Loucy (cell line): ENCODE data around the gene ARPP19.
"Not testable (repeated sequence)": the region's sequence is repeated elsewhere in the genome, so short reads cannot be mapped to it uniquely, and the experiment has no call there.

Experiments
- H2AFZ ChIP-seq: fragments of 200-600 bp; sonication (generic); 2 replicates; pipeline ENCODE4 v1.6.0; 2016; ENCODE audit warnings: antibody characterized with exemption, mild to moderate bottlenecking, low read length, moderate library complexity
- H3F3A ChIP-seq: fragments of 200-600 bp; 2 replicates; pipeline ENCODE4 v1.6.0; 2016; ENCODE audit warnings: antibody characterized with exemption, low read depth, mild to moderate bottlenecking
- H3K27me3 ChIP-seq: fragments of 200-600 bp; sonication (generic); 2 replicates; pipeline ENCODE4 v1.6.1; 2014; ENCODE audit warnings: low read length, mild to moderate bottlenecking; ENCODE audit not compliant: insufficient read depth, poor library complexity, severe bottlenecking
- H3K36me3 ChIP-seq: fragments of 200-600 bp; sonication (generic); 2 replicates; pipeline ENCODE4 v1.6.1; 2016; ENCODE audit warnings: low read length; ENCODE audit not compliant: insufficient read depth
- H3K4me1 ChIP-seq: fragments of 200-600 bp; sonication (generic); 2 replicates; pipeline ENCODE4 v1.5.1; 2014; ENCODE audit warnings: low read length, mild to moderate bottlenecking; ENCODE audit not compliant: insufficient read depth, poor library complexity, severe bottlenecking
- H3K4me2 ChIP-seq: fragments of 200-600 bp; sonication (generic); 2 replicates; pipeline ENCODE4 v1.6.0; 2014; ENCODE audit warnings: antibody characterized with exemption, low read length, low read depth, mild to moderate bottlenecking; ENCODE audit not compliant: poor library complexity, severe bottlenecking
- H3K4me3 ChIP-seq: fragments of 200-600 bp; sonication (generic); 2 replicates; pipeline ENCODE4 v1.5.1; 2014; ENCODE audit warnings: low read length, mild to moderate bottlenecking, mixed read lengths; ENCODE audit not compliant: poor library complexity, severe bottlenecking
- H3K79me2 ChIP-seq: fragments of 200-600 bp; sonication (generic); 2 replicates; pipeline ENCODE4 v1.6.1; 2014; ENCODE audit warnings: low read length; ENCODE audit not compliant: insufficient read depth
- H3K9ac ChIP-seq: fragments of 200-600 bp; sonication (generic); 2 replicates; pipeline ENCODE4 v1.6.0; 2014; ENCODE audit warnings: mild to moderate bottlenecking, low read depth, low read length, moderate library complexity; ENCODE audit not compliant: poor library complexity, severe bottlenecking
- H3K9me2 ChIP-seq: fragments of 200-600 bp; sonication (generic); replicated peaks from 2 replicates; pipeline ENCODE4 v1.6.1; 2016; ENCODE audit warnings: low read depth, low read length, mixed read lengths
- H3K9me3 ChIP-seq: fragments of 200-600 bp; sonication (generic); 2 replicates; pipeline ENCODE4 v1.6.1; 2014; ENCODE audit warnings: mild to moderate bottlenecking, antibody characterized with exemption, low read length, low read depth; ENCODE audit not compliant: insufficient read depth
- H4K20me1 ChIP-seq: fragments of 200-600 bp; sonication (generic); 2 replicates; pipeline ENCODE4 v1.6.0; 2014; ENCODE audit warnings: antibody characterized with exemption, low read length, mild to moderate bottlenecking; ENCODE audit not compliant: insufficient read depth, poor library complexity, severe bottlenecking
- CTCF ChIP-seq: fragments of 200-600 bp; sonication (generic); conservative IDR thresholded peaks from 2 replicates; pipeline ENCODE4 v1.5.1; 2014; ENCODE audit warnings: mild to moderate bottlenecking, antibody characterized with exemption, low read length
- EZH2phosphoT487 ChIP-seq: fragments of 200-600 bp; IDR thresholded peaks from 2 replicates; pipeline ENCODE4 v1.6.1; 2018; ENCODE audit warnings: antibody characterized with exemption, mild to moderate bottlenecking, moderate library complexity, borderline replicate concordance

The ARPP19 gene

GRCh38 chr15:52567871-52568600 lies 794 bp downstream of the ARPP19 start:
- H3K27me3 ChIP-seq = no peaks in the 10 kb centered on the region
- H3K4me1 ChIP-seq = peaks cover 34% of the 10 kb centered on the region
- H3F3A ChIP-seq = peaks cover 10% of the 10 kb centered on the region; the same call in 1 of the 2 replicates
- no peaks in the 10 kb centered on the region for H3K9me2 ChIP-seq
- no peak for TF ChIP-seq CTCF
- TF ChIP-seq EZH2phosphoT487 = no peak
- peak overlapping the region; percentile 92 for H3K9ac ChIP-seq
- H2AFZ ChIP-seq = peak overlapping the region; percentile 97
- peak overlapping the region; percentile 86 for H3K4me3 ChIP-seq
- peak overlapping the region; percentile 86 for H3K4me2 ChIP-seq
- H4K20me1 ChIP-seq = peaks cover 51% of the 10 kb centered on the region
- no peaks in the 10 kb centered on the region for H3K36me3 ChIP-seq
- no peaks in the 10 kb centered on the region for H3K9me3 ChIP-seq
- peaks cover 56% of the 10 kb centered on the region for H3K79me2 ChIP-seq

DNA sequence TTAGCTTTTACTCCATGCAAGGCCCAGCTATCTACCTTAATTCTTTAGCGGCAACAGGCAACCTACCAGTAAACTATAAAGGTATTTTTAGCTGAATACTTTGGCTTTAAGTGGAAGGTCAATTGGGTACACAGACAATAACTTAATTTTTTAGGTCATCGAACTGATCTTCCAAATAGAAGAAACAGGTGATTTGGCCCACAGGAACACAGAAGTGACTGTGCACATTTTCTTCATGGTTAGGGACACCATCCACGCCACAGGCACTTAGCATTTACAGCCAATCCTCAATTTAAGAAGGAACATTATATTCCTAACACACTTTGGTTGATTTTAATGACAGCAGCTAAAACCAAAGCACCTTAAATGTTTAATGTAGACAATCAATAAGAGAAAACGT lies 1.9 kb downstream of the ARPP19 start:
- H3K27me3 ChIP-seq = no peaks in the 10 kb centered on the region
- H3K79me2 ChIP-seq = peaks cover 67% of the 10 kb centered on the region
- no peaks in the 10 kb centered on the region for H3K9me2 ChIP-seq
- peak overlapping the region; percentile 92 for H3K9ac ChIP-seq
- H2AFZ ChIP-seq = no peak overlapping the region
- peaks cover 62% of the 10 kb centered on the region for H4K20me1 ChIP-seq
- H3K4me1 ChIP-seq = peaks cover 39% of the 10 kb centered on the region
- peak overlapping the region; percentile 86 for H3K4me3 ChIP-seq
- no peaks in the 10 kb centered on the region for H3K9me3 ChIP-seq
- TF ChIP-seq CTCF (no peak), EZH2phosphoT487 (no peak)
- peaks cover 10% of the 10 kb centered on the region; the same call in 1 of the 2 replicates for H3F3A ChIP-seq
- H3K4me2 ChIP-seq = peak overlapping the region; percentile 86
- H3K36me3 ChIP-seq = no peaks in the 10 kb centered on the region

GRCh38 chr15:52565417-52566358 lies 3.1 kb downstream of the ARPP19 start:
- H3K36me3 ChIP-seq, H2AFZ ChIP-seq, H3K9me2 ChIP-seq, H3K27me3 ChIP-seq, H3K9me3 ChIP-seq: not testable (repeated sequence)
- H3K9ac ChIP-seq = peak overlapping the region; percentile 57
- peaks cover 50% of the 10 kb centered on the region for H3K4me1 ChIP-seq
- H3K4me3 ChIP-seq = peak overlapping the region; percentile 86
- peaks cover 74% of the 10 kb centered on the region for H4K20me1 ChIP-seq
- H3K4me2 ChIP-seq = peak overlapping the region; percentile 86
- peaks cover 79% of the 10 kb centered on the region for H3K79me2 ChIP-seq
- H3F3A ChIP-seq = peaks cover 10% of the 10 kb centered on the region; the same call in 1 of the 2 replicates
